HG03175 (cell line): ENCODE data around the gene FABP3.

ENCODE experiments used
- ATAC-seq: cut with Tn5 transposase; IDR thresholded peaks from one replicate; pipeline ENCODE4 v1.9.1; 2021; ENCODE audit warnings: mild to moderate bottlenecking, moderate library complexity; ENCODE audit not compliant: unreplicated experiment

Gene FABP3

GRCh38 chr1:31373897-31374486 lies 1.1 kb upstream of the FABP3 start:
- ATAC-seq = no peak

GRCh38 chr1:31372751-31373055 lies 173 bp downstream of the FABP3 start:
- ATAC-seq = no peak

- ATAC-seq = no peak
Observed at GRCh38 chr1:31372051-31372450, 825 bp downstream of the FABP3 start.

GRCh38 chr1:31371121-31371959 lies 1.5 kb downstream of the FABP3 start:
- ATAC-seq = no peak

- ATAC-seq = no peak
Observed at GRCh38 chr1:31370565-31370964, 2.3 kb downstream of the FABP3 start.

GRCh38 chr1:31370021-31370420 lies 2.9 kb downstream of the FABP3 start:
- no peak for ATAC-seq

- ATAC-seq = no peak
Observed at GRCh38 chr1:31368611-31369107, 4.2 kb downstream of the FABP3 start.

- no peak for ATAC-seq
Observed at GRCh38 chr1:31366796-31367195, 6.1 kb downstream of the FABP3 start.

GRCh38 chr1:31364561-31365250 lies 8.2 kb downstream of the FABP3 start:
- no peak for ATAC-seq

- no peak for ATAC-seq
Observed at GRCh38 chr1:31362032-31362431, 10.8 kb downstream of the FABP3 start.

GRCh38 chr1:31361607-31362006 lies 11.3 kb downstream of the FABP3 start:
- ATAC-seq = no peak

- no peak for ATAC-seq
Observed at GRCh38 chr1:31356427-31356826, 16.4 kb downstream of the FABP3 start.

- ATAC-seq = no peak
Observed at GRCh38 chr1:31354283-31354682, 18.6 kb downstream of the FABP3 start.

- no peak for ATAC-seq
Observed at GRCh38 chr1:31348449-31348848, 24.4 kb downstream of the FABP3 start.

GRCh38 chr1:31346785-31347184 lies 26.1 kb downstream of the FABP3 start:
- no peak for ATAC-seq

- no peak for ATAC-seq
Observed at GRCh38 chr1:31345635-31346034, 27.2 kb downstream of the FABP3 start.

GRCh38 chr1:31344503-31344902 lies 28.4 kb downstream of the FABP3 start:
- ATAC-seq = no peak

GRCh38 chr1:31336687-31337467 lies 36.0 kb downstream of the FABP3 start:
- ATAC-seq = no peak

GRCh38 chr1:31335007-31335406 lies 37.9 kb downstream of the FABP3 start:
- ATAC-seq = no peak

GRCh38 chr1:31327381-31327780 lies 45.5 kb downstream of the FABP3 start:
- no peak for ATAC-seq

- ATAC-seq = no peak
Observed at GRCh38 chr1:31326461-31326860, 46.4 kb downstream of the FABP3 start.
